ENCODE data around the gene TTC39B. TPM values are rescaled to one million over a fixed set of nuclear protein-coding genes. Genes with fewer than 3 reads are reported as not detected.
A peak's percentile ranks its signal among the peaks of the same experiment; 100 is the strongest.

The TTC39B gene
- total RNA-seq, 1 donor from 2014 or later = 8.5 TPM

DNA sequence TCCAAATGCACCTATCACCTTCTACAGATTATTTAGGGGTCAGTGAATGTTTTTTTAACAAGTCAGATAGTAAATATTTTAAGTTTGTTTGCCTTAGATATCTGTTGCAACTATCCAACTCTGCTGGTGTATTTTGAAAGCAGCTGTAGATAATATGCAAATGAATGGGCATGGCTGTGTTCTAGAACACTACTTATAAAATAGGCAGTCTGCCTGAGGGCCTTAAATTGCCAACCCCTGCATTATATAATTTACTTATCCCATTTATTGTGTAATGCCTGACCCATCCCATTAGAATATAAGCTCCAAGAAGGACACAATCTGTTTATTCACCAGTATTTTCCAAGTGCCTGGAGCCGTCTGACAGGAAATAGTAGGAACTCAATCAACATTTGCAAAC, 149.0 kb downstream of the TTC39B start:
- peaks cover 3% of the 10 kb centered on the region for H3K27me3 Mint-ChIP-seq
- H3K36me3 Mint-ChIP-seq = no peaks in the 10 kb centered on the region
- H3K4me1 Mint-ChIP-seq (ENCODE audit: unreplicated experiment) = peaks cover 18% of the 10 kb centered on the region
- DNase-seq (ENCODE audit: extremely low spot score, unreplicated experiment) = no peak
- TF ChIP-seq, protein P1, sequence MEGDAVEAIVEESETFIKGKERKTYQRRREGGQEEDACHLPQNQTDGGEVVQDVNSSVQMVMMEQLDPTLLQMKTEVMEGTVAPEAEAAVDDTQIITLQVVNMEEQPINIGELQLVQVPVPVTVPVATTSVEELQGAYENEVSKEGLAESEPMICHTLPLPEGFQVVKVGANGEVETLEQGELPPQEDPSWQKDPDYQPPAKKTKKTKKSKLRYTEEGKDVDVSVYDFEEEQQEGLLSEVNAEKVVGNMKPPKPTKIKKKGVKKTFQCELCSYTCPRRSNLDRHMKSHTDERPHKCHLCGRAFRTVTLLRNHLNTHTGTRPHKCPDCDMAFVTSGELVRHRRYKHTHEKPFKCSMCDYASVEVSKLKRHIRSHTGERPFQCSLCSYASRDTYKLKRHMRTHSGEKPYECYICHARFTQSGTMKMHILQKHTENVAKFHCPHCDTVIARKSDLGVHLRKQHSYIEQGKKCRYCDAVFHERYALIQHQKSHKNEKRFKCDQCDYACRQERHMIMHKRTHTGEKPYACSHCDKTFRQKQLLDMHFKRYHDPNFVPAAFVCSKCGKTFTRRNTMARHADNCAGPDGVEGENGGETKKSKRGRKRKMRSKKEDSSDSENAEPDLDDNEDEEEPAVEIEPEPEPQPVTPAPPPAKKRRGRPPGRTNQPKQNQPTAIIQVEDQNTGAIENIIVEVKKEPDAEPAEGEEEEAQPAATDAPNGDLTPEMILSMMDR (conservative IDR thresholded peaks at IDR 0.05) = no peak
- H3K27ac Mint-ChIP-seq = no peak overlapping the region
- no peaks in the 10 kb centered on the region for H3K9me3 Mint-ChIP-seq
- H3K4me3 Mint-ChIP-seq = no peak overlapping the region

DNA sequence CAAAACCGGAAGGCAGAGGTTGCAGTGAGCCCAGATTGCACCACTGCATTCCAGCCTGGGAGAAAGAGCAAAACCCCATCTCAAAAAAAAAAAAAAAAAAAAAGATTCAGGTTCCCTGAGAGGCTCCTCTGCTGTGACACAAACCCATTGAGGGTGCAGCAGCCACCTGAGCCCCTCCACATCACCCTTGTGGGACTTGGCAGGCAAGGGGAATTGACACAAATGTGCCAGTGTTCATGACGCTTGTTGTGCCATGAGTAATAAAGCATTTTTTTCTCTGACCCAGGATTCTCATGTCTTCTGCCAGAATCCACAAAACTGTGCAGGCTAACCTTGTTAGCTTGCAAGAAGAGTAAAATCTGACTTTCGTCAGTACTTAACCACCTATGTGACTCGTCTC, 149.6 kb downstream of the TTC39B start:
- no peaks in the 10 kb centered on the region for H3K9me3 Mint-ChIP-seq
- H3K27ac Mint-ChIP-seq = no peak overlapping the region
- no peaks in the 10 kb centered on the region for H3K36me3 Mint-ChIP-seq
- H3K4me3 Mint-ChIP-seq = no peak overlapping the region
- TF ChIP-seq, protein P1 (conservative IDR thresholded peaks at IDR 0.05) = no peak
- DNase-seq (ENCODE audit: extremely low spot score, unreplicated experiment) = no peak
- H3K4me1 Mint-ChIP-seq (ENCODE audit: unreplicated experiment) = peaks cover 18% of the 10 kb centered on the region
- H3K27me3 Mint-ChIP-seq = peaks cover 3% of the 10 kb centered on the region

- peak overlapping the region; percentile 20 for H3K4me3 Mint-ChIP-seq
- no peaks in the 10 kb centered on the region for H3K36me3 Mint-ChIP-seq
- H3K27me3 Mint-ChIP-seq = peaks cover 6% of the 10 kb centered on the region
- H3K9me3 Mint-ChIP-seq = no peaks in the 10 kb centered on the region
- TF ChIP-seq, protein P1 (conservative IDR thresholded peaks at IDR 0.05) = no peak
- no peak for DNase-seq (ENCODE audit: extremely low spot score, unreplicated experiment)
- no peak overlapping the region for H3K27ac Mint-ChIP-seq
- H3K4me1 Mint-ChIP-seq (ENCODE audit: unreplicated experiment) = peaks cover 18% of the 10 kb centered on the region
Measured at GRCh38 chr9:15156241-15156640, 150.8 kb downstream of the TTC39B start.

- Mint-ChIP-seq H3K27ac (no peak overlapping the region), H3K9me3 (no peaks in the 10 kb centered on the region), H3K27me3 (peaks cover 9% of the 10 kb centered on the region), H3K4me3 (no peak overlapping the region), H3K36me3 (no peaks in the 10 kb centered on the region), H3K4me1 (ENCODE audit: unreplicated experiment) (peaks cover 18% of the 10 kb centered on the region)
- DNase-seq (ENCODE audit: extremely low spot score, unreplicated experiment) = no peak
- TF ChIP-seq, protein P1 (conservative IDR thresholded peaks at IDR 0.05) = no peak
Measured at GRCh38 chr9:15155826-15156225, 151.2 kb downstream of the TTC39B start.

DNA sequence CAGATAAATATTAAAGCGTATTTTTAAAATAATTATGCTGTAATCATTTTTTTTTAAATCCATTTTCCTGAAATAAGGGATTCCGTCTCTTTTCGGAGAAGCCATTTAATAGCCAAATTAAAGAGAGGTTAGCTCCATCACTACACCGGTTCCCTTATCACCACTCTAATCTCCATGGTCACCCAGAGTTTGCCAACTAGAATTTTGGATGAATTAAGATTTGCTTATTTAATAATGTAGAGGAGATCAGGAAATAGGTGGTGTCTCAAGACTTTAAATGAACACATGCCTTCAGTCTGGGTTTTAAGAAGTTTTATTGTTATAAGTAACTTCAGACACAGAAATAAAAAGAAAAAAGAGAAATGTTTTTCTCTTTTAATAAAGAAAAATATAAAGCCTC, 151.7 kb downstream of the TTC39B start:
- TF ChIP-seq, protein P1 (conservative IDR thresholded peaks at IDR 0.05) = no peak
- H3K9me3 Mint-ChIP-seq = no peaks in the 10 kb centered on the region
- H3K27me3 Mint-ChIP-seq = peaks cover 9% of the 10 kb centered on the region
- H3K36me3 Mint-ChIP-seq = no peaks in the 10 kb centered on the region
- no peak overlapping the region for H3K27ac Mint-ChIP-seq
- H3K4me1 Mint-ChIP-seq (ENCODE audit: unreplicated experiment) = peaks cover 18% of the 10 kb centered on the region
- no peak overlapping the region for H3K4me3 Mint-ChIP-seq
- DNase-seq (ENCODE audit: extremely low spot score, unreplicated experiment) = no peak

DNA sequence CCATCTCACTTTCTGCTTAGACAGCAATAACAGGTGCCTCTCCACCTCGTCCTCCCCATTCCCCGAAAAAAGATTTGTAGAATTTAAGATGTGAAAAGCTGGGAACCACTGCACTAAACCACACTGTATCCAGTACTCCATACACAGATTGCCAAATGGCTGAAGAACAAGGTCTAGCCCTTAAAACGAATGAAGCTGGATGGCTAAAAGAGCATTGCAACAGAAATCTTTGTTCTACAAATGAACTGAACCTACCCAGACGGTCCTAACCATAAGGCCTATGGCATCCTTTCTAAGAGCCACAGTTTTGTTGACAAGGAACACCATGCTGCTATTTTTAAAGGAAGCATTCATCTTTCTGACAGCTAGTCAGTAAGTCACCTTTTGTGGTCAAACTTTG, 152.3 kb downstream of the TTC39B start:
- Mint-ChIP-seq H3K4me3 (no peak overlapping the region), H3K36me3 (no peaks in the 10 kb centered on the region), H3K27ac (no peak overlapping the region), H3K27me3 (peaks cover 9% of the 10 kb centered on the region), H3K9me3 (no peaks in the 10 kb centered on the region), H3K4me1 (ENCODE audit: unreplicated experiment) (peaks cover 20% of the 10 kb centered on the region)
- DNase-seq (ENCODE audit: extremely low spot score, unreplicated experiment) = no peak
- TF ChIP-seq, protein P1 (conservative IDR thresholded peaks at IDR 0.05) = no peak

Data from type B pancreatic cell (in vitro differentiated cells).